Measurements from ENCODE around the gene HADH.

Gene HADH

GRCh38 chr4:108072300-108072699 lies 82.6 kb downstream of the HADH start:
- Histone ChIP-seq H3K36me3 (ENCODE audit: control insufficient read depth in 5 of 5, insufficient read depth in 5 of 5, low read length in 5 of 5) (no peaks in the 10 kb centered on the region), H3K27ac (ENCODE audit: low read depth, low read length) (no peak overlapping the region)

DNA sequence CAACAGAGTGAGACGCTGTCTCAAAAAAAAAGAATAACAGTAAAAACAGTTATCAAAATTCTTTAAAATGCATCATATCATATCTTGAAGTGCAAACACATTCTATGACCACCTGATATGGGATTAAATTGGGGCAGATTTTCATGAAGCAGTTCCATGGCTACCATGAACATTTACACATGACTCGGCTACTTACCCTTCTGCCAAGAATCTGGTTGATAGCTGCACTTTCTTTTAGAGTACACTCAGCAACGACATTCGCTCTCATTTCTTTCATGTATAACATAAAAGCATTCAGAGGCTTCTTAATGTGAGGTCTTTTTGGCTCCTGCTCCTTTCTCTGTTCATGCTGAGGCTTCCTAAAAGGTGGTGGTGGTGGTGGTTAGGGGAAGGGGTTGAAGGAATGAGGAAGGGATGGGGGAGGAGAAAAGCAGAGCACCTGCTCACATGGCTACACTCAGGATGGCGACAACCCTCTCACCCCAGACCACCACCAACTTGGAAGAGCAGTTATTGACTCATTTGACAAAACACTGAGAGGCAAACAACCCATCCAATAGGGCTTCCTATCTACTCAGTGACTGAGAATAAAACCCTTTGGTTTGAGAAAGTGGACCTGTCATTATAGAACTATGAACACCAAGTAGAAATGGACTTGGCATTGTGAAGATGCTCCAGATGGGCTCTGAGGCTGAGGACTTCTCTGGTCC lies 88.5 kb downstream of the HADH start:
- Histone ChIP-seq H3K4me1 (ENCODE audit: control insufficient read depth in 5 of 5, insufficient read depth in 5 of 5, low read length in 5 of 5) (no peaks in the 10 kb centered on the region), H3K27me3 (ENCODE audit: control insufficient read depth in 5 of 5, insufficient read depth in 4 of 5, low read length in 5 of 5) (peaks cover 0 to 3% (median 0%) of the 10 kb centered on the region in 5 donors), H3K4me3 (ENCODE audit: low read depth in 1 of 5, low read length in 5 of 5) (no peak overlapping the region), H3K9me3 (ENCODE audit: control insufficient read depth in 5 of 5, low read length in 5 of 5) (no peaks in the 10 kb centered on the region), H3K9ac (ENCODE audit: low read length in 5 of 5) (no peak overlapping the region), H3K27ac (ENCODE audit: low read depth, low read length) (no peak overlapping the region), H3K36me3 (ENCODE audit: control insufficient read depth in 5 of 5, insufficient read depth in 5 of 5, low read length in 5 of 5) (no peaks in the 10 kb centered on the region)

More at GRCh38 chr4:108072300-108072699, 82.6 kb downstream of the HADH start:
- Histone ChIP-seq H3K4me3 (ENCODE audit: low read depth in 1 of 5, low read length in 5 of 5) (no peak overlapping the region), H3K27me3 (ENCODE audit: control insufficient read depth in 5 of 5, insufficient read depth in 4 of 5, low read length in 5 of 5) (peaks cover 0 to 4% (median 0%) of the 10 kb centered on the region in 5 donors), H3K4me1 (ENCODE audit: control insufficient read depth in 5 of 5, insufficient read depth in 5 of 5, low read length in 5 of 5) (no peaks in the 10 kb centered on the region), H3K9ac (ENCODE audit: low read length in 5 of 5) (no peak overlapping the region), H3K9me3 (ENCODE audit: control insufficient read depth in 5 of 5, low read length in 5 of 5) (no peaks in the 10 kb centered on the region)

DNA sequence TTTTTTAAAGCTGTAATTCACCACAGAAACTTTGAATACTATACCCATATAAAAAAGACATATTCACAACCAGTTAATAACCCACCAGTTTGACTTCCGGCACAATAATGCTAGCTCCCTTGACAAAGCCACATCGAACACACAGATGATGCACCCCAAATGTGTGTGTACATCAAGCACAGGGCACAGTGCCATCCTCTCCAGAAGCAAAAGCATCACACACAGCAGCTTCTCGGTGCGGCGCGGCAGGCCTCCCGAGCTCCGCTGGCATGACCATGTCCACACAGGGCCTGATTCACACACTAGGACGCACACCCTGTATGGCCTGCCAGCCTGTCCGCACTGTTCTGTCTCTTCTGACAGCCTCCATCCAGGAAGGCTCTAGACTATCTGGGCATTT lies 91.1 kb downstream of the HADH start:
- H3K27me3 ChIP-seq (ENCODE audit: control insufficient read depth in 5 of 5, insufficient read depth in 4 of 5, low read length in 5 of 5) = peaks cover 0 to 3% (median 0%) of the 10 kb centered on the region in 5 donors
- H3K4me3 ChIP-seq (ENCODE audit: low read depth in 1 of 5, low read length in 5 of 5) = no peak overlapping the region
- H3K9me3 ChIP-seq (ENCODE audit: control insufficient read depth in 5 of 5, low read length in 5 of 5) = no peaks in the 10 kb centered on the region
- H3K4me1 ChIP-seq (ENCODE audit: control insufficient read depth in 5 of 5, insufficient read depth in 5 of 5, low read length in 5 of 5) = no peaks in the 10 kb centered on the region
- H3K9ac ChIP-seq (ENCODE audit: low read length in 5 of 5) = no peak overlapping the region
- no peak overlapping the region for H3K27ac ChIP-seq (ENCODE audit: low read depth, low read length)
- H3K36me3 ChIP-seq (ENCODE audit: control insufficient read depth in 5 of 5, insufficient read depth in 5 of 5, low read length in 5 of 5) = no peaks in the 10 kb centered on the region

DNA sequence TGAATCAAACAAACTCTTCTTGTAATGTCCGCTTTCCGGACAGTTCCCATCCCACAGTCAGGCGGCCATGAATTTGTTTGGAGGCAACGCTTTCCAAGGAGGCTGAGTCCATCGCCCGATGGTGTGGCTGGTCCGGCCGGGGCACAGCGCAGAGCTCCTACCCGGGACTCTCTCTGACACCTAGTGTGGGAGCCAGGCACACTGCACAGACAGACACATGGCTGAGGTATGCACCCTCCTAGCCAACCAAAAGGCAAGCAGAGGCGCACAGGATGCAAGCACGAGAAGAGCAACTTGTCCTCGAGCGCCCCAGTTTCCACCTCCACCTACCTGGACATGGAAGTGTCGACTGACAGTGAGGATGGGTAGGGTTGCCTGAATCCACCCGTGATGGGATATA lies 91.6 kb downstream of the HADH start:
- no peaks in the 10 kb centered on the region for H3K36me3 ChIP-seq (ENCODE audit: control insufficient read depth in 5 of 5, insufficient read depth in 5 of 5, low read length in 5 of 5)
- H3K9me3 ChIP-seq (ENCODE audit: control insufficient read depth in 5 of 5, low read length in 5 of 5) = no peaks in the 10 kb centered on the region
- no peaks in the 10 kb centered on the region for H3K4me1 ChIP-seq (ENCODE audit: control insufficient read depth in 5 of 5, insufficient read depth in 5 of 5, low read length in 5 of 5)
- no peak overlapping the region for H3K27ac ChIP-seq (ENCODE audit: low read depth, low read length)
- no peak overlapping the region for H3K4me3 ChIP-seq (ENCODE audit: low read depth in 1 of 5, low read length in 5 of 5)
- H3K9ac ChIP-seq (ENCODE audit: low read length in 5 of 5) = no peak overlapping the region
- H3K27me3 ChIP-seq (ENCODE audit: control insufficient read depth in 5 of 5, insufficient read depth in 4 of 5, low read length in 5 of 5) = peaks cover 0 to 3% (median 0%) of the 10 kb centered on the region in 5 donors
